NCI-H1092 (cell line): ENCODE data around the gene MBD3L3.
"Not testable (repeated sequence)": the region's sequence is repeated elsewhere in the genome, so short reads cannot be mapped to it uniquely, and the experiment has no call there.

Source experiments
- DNase-seq: peaks from one replicate; lab custom pipeline; 2025; lab: John Stamatoyannopoulos, UW

MBD3L3 gene

GRCh38 chr19:7063339-7063738 is 4.9 kb upstream of the MBD3L3 start:
- no peak for DNase-seq

DNA sequence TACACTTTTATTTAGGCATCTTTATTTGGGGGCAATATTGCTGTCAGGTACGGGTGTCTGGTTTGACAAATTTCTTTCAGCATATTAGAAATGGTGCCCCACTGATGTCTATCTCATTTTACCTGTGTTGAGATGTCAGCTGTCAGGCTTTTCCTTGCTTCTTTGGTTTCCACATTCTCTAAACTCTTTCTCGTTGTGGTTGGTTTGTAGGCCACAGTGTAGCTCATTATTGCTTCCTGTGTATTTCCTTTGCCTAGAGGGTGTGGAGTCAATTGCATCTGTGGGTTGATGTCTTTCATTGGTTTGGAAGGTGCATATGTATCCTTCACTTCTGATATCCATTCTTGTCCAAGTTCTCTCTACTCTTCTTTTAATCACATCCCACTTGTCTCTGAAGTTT is 1.5 kb upstream of the MBD3L3 start:
- DNase-seq = not testable (repeated sequence)

DNA sequence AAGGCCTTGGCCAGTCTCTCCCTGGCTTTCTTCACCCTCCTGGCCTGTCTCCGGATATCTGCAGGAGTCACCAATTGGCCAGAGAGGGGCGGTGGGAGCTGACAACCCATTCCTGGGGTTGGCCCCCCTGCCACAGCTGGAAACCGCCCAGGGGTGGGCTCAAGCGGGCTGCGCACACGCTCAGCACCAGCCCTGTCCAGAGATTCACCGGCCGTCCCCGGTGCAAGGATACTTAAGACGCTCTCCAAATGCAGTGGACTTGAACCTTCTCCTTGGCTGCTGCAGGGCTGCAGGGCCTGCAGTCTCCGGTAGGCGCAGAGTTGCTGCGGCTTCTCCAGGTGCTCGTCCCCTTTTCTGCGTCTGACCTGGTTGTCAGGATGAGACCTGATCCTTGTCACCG is 2.1 kb downstream of the MBD3L3 start:
- not testable (repeated sequence) for DNase-seq

DNA sequence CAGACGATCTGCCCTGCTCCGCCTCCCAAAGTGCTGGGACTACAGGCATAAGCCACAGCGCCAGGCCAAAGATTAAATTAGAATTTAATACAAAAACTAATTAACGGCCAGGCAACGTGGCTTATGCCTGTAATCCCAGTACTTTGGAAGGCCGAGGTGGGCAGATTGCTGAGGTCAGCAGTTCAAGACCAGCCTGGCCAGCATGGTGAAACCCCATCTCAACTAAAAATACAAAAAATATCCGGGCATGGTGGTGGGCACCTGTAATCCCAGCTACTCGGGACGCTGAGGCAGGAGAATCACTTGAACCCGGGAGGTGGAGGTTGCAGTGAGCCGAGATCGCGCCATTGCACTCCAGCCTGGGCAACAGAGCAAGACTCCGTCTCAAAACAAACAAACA is 2.8 kb downstream of the MBD3L3 start:
- not testable (repeated sequence) for DNase-seq

GRCh38 chr19:7054635-7055368 is 3.7 kb downstream of the MBD3L3 start:
- DNase-seq = not testable (repeated sequence)

DNA sequence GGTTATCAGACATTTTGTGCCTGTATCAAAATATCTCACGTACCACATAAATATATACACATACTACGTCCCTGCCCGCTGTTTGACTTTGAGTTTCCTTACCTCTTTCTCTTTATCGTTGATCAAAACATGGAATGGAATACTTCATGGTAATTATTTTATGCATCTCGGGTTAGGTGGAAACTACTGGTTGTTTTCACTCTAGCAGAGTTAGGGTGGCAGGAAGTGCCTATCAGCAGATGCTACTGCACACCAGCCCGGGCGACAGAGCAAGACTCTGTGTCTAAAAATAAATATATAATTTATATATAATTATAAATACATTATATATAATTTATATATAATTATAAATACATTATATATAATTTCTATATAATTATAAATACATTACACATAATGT is 5.6 kb downstream of the MBD3L3 start:
- DNase-seq = not testable (repeated sequence)

DNA sequence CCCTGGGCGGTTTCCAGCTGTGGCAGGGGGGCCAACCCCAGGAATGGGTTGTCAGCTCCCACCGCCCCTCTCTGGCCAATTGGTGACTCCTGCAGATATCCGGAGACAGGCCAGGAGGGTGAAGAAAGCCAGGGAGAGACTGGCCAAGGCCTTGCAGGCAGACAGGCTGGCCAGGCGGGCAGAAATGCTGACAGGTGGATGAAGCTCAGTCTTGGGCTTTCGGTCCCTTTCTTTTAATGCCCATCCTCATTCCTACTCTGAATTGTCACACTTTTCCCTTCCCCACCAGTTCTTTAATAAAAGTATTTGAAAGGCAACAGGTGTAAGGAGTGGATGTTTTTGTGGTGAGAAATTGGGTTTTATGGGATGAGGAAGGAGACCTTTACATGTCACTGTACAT is 7.1 kb downstream of the MBD3L3 start:
- not testable (repeated sequence) for DNase-seq

DNA sequence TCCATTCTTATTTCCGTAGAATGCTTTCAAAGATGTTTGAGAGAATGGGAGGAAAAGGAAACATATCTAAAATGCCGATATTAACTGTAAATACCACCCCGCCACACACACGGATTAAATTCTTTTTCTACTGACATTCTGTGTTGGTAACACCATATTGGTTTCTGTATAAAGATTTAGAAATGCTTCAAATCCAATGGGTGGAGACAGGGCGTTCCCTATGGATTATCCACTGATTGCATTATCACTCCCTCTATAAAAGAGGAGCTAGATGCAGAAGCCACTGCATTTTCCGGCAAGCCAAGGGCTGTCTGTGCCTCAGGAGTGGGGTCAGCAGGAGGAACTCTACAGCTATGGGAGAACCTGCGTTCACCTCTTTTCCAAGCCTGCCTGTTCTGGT is 9.5 kb downstream of the MBD3L3 start, which contains the start of gene MBD3L2:
Gene MBD3L2, plus strand, starts transcription at position 301 of the 400 bp plus-strand sequence. Its CDS starts 53 bp downstream, at position 354.
- not testable (repeated sequence) for DNase-seq

DNA sequence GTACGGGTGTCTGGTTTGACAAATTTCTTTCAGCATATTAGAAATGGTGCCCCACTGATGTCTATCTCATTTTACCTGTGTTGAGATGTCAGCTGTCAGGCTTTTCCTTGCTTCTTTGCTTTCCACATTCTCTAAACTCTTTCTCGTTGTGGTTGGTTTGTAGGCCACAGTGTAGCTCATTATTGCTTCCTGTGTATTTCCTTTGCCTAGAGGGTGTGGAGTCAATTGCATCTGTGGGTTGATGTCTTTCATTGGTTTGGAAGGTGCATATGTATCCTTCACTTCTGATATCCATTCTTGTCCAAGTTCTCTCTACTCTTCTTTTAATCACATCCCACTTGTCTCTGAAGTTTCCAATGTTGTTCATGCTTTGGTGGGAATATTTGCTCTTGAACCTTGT is 16.9 kb downstream of the MBD3L3 start:
- DNase-seq = not testable (repeated sequence)

DNA sequence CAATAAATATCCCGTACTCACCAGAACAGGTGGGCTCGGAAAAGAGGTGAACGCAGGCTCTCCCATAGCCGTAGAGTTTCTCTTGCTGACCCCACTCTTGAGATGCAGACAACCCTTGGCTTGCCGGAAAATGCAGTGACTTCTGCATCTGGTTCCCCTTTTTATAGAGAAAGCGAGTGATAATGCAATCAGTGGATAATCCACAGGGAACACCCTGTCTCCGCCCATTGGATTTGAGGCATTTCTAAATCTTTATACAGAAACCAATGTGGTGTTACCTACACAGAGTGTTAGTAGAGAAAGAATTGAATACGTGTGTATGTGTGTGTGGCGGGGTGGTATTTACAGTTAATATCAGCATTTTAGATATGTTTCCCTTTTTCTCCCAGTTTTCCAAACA is 18.4 kb downstream of the MBD3L3 start, which contains the start of gene MBD3L4:
Gene MBD3L4, minus strand, starts transcription at position 101 of the 400 bp plus-strand sequence. Its CDS starts 35 bp downstream, at position 66.
- not testable (repeated sequence) for DNase-seq

GRCh38 chr19:7030278-7030677 is 28.2 kb downstream of the MBD3L3 start, which contains the start of gene MBD3L5:
TSS of gene MBD3L5 (plus strand) at chr19:7030578. CDS start at chr19:7030612, 34 bp downstream.
- not testable (repeated sequence) for DNase-seq

GRCh38 chr19:7028790-7029189 is 29.7 kb downstream of the MBD3L3 start:
- not testable (repeated sequence) for DNase-seq

DNA sequence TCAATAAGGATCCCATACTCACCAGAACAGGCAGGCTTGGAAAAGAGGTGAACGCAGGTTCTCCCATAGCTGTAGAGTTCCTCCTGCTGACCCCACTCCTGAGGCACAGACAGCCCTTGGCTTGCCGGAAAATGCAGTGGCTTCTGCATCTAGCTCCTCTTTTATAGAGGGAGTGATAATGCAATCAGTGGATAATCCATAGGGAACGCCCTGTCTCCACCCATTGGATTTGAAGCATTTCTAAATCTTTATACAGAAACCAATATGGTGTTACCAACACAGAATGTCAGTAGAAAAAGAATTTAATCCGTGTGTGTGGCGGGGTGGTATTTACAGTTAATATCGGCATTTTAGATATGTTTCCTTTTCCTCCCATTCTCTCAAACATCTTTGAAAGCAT is 37.1 kb downstream of the MBD3L3 start, which contains the start of gene MBD3L2B:
Gene MBD3L2B, minus strand, starts transcription at position 101 of the 400 bp plus-strand sequence. Its CDS starts 34 bp downstream, at position 67.
- DNase-seq = not testable (repeated sequence)

DNA sequence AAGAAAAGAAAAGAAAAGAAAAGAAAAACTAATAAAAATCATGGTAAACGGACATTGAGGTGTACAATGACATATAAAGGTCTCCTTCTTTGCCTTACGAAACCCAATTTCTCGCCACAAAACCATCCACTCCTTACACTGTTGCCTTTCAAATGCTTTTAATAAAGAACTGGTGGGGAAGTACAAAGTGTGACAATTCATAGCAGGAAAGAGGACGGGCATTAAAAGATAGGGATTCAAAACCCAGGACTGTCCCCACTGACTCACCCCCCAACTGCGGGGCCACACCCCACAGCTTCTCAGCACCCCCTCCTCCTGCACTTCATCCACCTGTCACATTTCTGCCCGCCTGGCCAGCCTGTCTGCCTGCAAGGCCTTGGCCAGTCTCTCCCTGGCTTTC is 39.6 kb downstream of the MBD3L3 start:
- no peak for DNase-seq

DNA sequence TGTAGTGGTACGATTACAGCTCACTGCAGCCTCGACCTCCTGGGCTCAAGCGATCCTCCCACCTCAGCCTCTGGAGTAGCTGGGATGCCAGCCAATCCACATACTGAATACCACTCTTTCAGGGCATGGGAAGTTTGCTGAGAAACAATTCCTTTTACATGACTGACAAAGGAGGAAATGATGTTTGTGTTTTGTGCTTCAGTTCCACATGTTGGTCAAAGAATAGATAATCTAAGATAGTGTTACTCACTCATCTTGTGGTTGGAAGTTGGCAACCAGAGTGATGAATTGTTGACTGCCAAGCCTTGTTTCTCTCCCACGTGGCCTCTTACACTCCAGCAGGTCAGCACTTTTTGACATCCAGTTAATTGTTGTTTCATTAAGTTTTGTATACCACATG is 44.8 kb downstream of the MBD3L3 start:
- DNase-seq = no peak

GRCh38 chr19:7010722-7011593 is 47.5 kb downstream of the MBD3L3 start:
- DNase-seq = no peak

- no peak for DNase-seq
Observed at GRCh38 chr19:7007859-7008258, 50.6 kb downstream of the MBD3L3 start.
